Endodermal cell (in vitro differentiated cells): ENCODE results near the gene PHC2. TPM values are rescaled to one million over a fixed set of nuclear protein-coding genes. Genes with fewer than 3 reads are reported as not detected.

ENCODE experiments used
- DNase-seq: peaks from one replicate; pipeline ENCODE4 v3.0.0-alpha.2; 2017
- H3K27ac ChIP-seq: 2 replicates; pipeline ENCODE4 v1.5.1; 2013; ENCODE audit warnings: mild to moderate bottlenecking, low read depth, low read length, moderate library complexity
- H3K27me3 ChIP-seq: 2 replicates; pipeline ENCODE4 v1.6.1; 2013; ENCODE audit warnings: mild to moderate bottlenecking, low read length, moderate library complexity; ENCODE audit not compliant: insufficient read depth, control insufficient read depth, poor library complexity, severe bottlenecking
- H3K36me3 ChIP-seq: 2 replicates; pipeline ENCODE4 v1.7.0; 2013; ENCODE audit warnings: mild to moderate bottlenecking, low read length, moderate library complexity; ENCODE audit not compliant: control insufficient read depth, insufficient read depth
- H3K4me1 ChIP-seq: one replicate; pipeline ENCODE4 v1.7.0; 2013; ENCODE audit warnings: low read length; ENCODE audit not compliant: control insufficient read depth, insufficient read depth
- H3K4me3 ChIP-seq: 2 replicates; pipeline ENCODE4 v1.5.1; 2013; ENCODE audit warnings: mild to moderate bottlenecking, low read length, moderate library complexity
- H3K9ac ChIP-seq: 2 replicates; pipeline ENCODE4 v1.6.1; 2013; ENCODE audit warnings: mild to moderate bottlenecking, low read length, moderate library complexity; ENCODE audit not compliant: poor library complexity, severe bottlenecking; ENCODE audit errors: extremely low read depth
- H3K9me3 ChIP-seq: 2 replicates; pipeline ENCODE4 v1.6.1; 2013; ENCODE audit warnings: mild to moderate bottlenecking, low read length, moderate library complexity; ENCODE audit not compliant: control insufficient read depth
- H3K27ac Mint-ChIP-seq: 2 replicates; pipeline ENCODE4 v1.8.0; 2020; ENCODE audit warnings: mixed read lengths
- H3K27me3 Mint-ChIP-seq: 2 replicates; pipeline ENCODE4 v1.8.0; 2021; ENCODE audit warnings: mild to moderate bottlenecking, mixed read lengths; ENCODE audit not compliant: insufficient read depth
- H3K36me3 Mint-ChIP-seq: 2 replicates; pipeline ENCODE4 v1.8.0; 2020; ENCODE audit warnings: low read depth, mixed read lengths
- H3K4me1 Mint-ChIP-seq: 2 replicates; pipeline ENCODE4 v1.8.0; 2020; ENCODE audit warnings: mixed read lengths
- H3K4me3 Mint-ChIP-seq: 2 replicates; pipeline ENCODE4 v1.8.0; 2020; ENCODE audit warnings: mild to moderate bottlenecking, moderate library complexity, mixed read lengths
- H3K9me3 Mint-ChIP-seq: 2 replicates; pipeline ENCODE4 v1.8.0; 2020; ENCODE audit warnings: mild to moderate bottlenecking, mixed read lengths
- WGBS, 2 experiments: methylation state at CpG; one replicate each; pipeline versions ENCODE4 v1.1.5 to v1.1.7; 2013; ENCODE audit warnings: missing lambda C conversion rate in 2 of 2, mixed read lengths in 1 of 2; ENCODE audit not compliant: insufficient coverage in 1 of 2, insufficient read length in 1 of 2; 5-methylcytosine and 5-hydroxymethylcytosine counted together
- total RNA-seq, 2 donors: library from RNA; stranded (reverse); fragmentation: NEBNext Ultra II Directional in 1 of 2; extraction: Animal tissue kit (Norgen Biotek cat#: 25700) in 1 of 2; gene quantifications; 2 replicates in 1 of 2; 3 replicates in 1 of 2; pipeline ENCODE4 v1.2.1, GENCODE V29; 2021
- TF ChIP-seq, protein P1 (sequence below): fragments of 200-600 bp; sonication (generic); conservative IDR thresholded peaks from 2 replicates; pipeline ENCODE4 v1.5.0; 2021; ENCODE audit warnings: antibody characterized with exemption, mild to moderate bottlenecking

Gene PHC2
- total RNA-seq, 2 donors from 2014 or later: 32.1 to 43.9 TPM

DNA sequence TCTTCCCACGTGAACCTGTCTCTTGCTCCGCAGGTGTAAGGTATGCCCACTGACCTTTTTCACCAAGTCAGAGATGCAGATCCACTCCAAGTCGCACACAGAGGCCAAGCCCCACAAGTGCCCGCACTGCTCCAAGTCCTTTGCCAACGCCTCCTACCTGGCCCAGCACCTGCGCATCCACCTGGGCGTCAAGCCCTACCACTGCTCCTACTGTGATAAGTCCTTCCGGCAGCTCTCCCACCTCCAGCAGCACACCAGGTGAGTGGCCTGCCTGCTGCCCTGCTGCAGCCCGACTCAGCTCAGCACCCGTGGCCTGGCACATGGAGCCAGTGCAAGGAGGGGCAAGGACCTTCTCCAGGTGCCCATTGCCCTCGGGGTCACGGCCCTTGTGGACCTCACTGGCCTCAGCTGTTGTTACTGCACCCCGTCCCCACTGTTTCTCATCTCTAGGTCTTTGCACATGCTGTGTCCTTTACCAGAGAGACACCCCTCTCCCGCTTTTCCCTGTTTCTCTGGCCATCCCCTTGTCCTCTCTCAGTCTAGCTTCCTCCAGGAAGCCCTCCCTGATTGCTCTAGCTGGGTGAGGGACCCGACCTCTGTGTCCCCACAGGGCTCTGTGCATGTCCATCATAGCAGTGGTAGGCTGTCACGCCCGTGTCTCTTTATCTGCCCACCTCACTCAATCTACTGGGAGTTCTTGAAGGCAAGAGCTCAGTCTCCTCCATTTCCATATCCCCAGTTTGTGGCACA is 149.2 kb downstream of the PHC2 start:
- WGBS, 2 experiments: 95 to 97% methylated on average over 13 to 17 of the region's 17 CpGs
- H3K27ac Mint-ChIP-seq: no peak overlapping the region

DNA sequence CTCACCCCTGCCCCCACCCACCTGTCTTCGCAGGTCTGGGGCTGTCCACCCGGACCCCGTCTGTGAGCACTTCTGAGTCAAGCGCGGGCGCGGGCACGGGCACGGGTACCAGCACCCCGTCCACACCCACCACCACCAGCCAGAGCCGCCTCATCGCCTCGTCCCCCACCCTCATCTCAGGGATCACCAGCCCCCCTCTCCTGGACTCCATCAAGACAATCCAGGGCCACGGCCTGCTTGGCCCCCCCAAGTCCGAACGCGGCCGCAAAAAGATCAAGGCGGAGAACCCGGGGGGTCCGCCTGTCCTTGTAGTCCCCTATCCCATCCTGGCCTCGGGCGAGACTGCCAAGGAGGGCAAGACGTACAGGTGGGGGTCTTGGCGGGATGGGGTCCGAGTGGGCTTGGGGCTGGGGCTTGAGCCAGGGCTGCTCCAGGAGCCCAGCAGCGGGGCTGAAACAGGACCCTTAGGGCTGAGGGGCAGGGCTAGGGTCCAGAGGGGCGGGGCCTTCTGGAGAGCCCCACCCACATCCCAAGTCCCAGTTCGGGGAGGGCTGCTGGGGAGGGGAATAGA is 150.7 kb downstream of the PHC2 start:
- no peak for DNase-seq
- Histone ChIP-seq H3K4me1 (no peaks in the 10 kb centered on the region), H3K36me3 (peaks cover 68% of the 10 kb centered on the region), H3K9me3 (no peaks in the 10 kb centered on the region), H3K4me3 (no peak overlapping the region), H3K27ac (no peak overlapping the region), H3K27me3 (no peaks in the 10 kb centered on the region), H3K9ac (no peak overlapping the region)
- Mint-ChIP-seq H3K9me3 (no peaks in the 10 kb centered on the region), H3K27ac (no peak overlapping the region), H3K4me3 (no peak overlapping the region), H3K36me3 (peaks cover 57% of the 10 kb centered on the region), H3K27me3 (no peaks in the 10 kb centered on the region), H3K4me1 (no peaks in the 10 kb centered on the region)
- WGBS, 2 experiments: 95 to 100% methylated on average over 4 to 29 of the region's 29 CpGs
- TF ChIP-seq, protein P1, sequence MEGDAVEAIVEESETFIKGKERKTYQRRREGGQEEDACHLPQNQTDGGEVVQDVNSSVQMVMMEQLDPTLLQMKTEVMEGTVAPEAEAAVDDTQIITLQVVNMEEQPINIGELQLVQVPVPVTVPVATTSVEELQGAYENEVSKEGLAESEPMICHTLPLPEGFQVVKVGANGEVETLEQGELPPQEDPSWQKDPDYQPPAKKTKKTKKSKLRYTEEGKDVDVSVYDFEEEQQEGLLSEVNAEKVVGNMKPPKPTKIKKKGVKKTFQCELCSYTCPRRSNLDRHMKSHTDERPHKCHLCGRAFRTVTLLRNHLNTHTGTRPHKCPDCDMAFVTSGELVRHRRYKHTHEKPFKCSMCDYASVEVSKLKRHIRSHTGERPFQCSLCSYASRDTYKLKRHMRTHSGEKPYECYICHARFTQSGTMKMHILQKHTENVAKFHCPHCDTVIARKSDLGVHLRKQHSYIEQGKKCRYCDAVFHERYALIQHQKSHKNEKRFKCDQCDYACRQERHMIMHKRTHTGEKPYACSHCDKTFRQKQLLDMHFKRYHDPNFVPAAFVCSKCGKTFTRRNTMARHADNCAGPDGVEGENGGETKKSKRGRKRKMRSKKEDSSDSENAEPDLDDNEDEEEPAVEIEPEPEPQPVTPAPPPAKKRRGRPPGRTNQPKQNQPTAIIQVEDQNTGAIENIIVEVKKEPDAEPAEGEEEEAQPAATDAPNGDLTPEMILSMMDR: no peak

More for the DNA sequence above, 149.2 kb downstream of the PHC2 start:
- no peaks in the 10 kb centered on the region for H3K4me1 ChIP-seq
- H3K27me3 ChIP-seq: no peaks in the 10 kb centered on the region
- Mint-ChIP-seq H3K9me3 (no peaks in the 10 kb centered on the region), H3K4me1 (peaks cover 3% of the 10 kb centered on the region), H3K4me3 (no peak overlapping the region), H3K27me3 (no peaks in the 10 kb centered on the region), H3K36me3 (peaks cover 58% of the 10 kb centered on the region)
- peaks cover 69% of the 10 kb centered on the region for H3K36me3 ChIP-seq
- H3K4me3 ChIP-seq: no peak overlapping the region
- H3K27ac ChIP-seq: no peak overlapping the region
- TF ChIP-seq, protein P1: no peak
- no peak for DNase-seq
- H3K9me3 ChIP-seq: no peaks in the 10 kb centered on the region
- no peak overlapping the region for H3K9ac ChIP-seq

- TF ChIP-seq, protein P1: no peak
- H3K27ac ChIP-seq: no peak overlapping the region
- Mint-ChIP-seq H3K27ac (no peak overlapping the region), H3K4me3 (no peak overlapping the region), H3K4me1 (no peaks in the 10 kb centered on the region), H3K27me3 (no peaks in the 10 kb centered on the region), H3K36me3 (peaks cover 38% of the 10 kb centered on the region), H3K9me3 (no peaks in the 10 kb centered on the region)
- H3K4me3 ChIP-seq: no peak overlapping the region
- no peak overlapping the region for H3K9ac ChIP-seq
- no peak for DNase-seq
- H3K36me3 ChIP-seq: peaks cover 51% of the 10 kb centered on the region
- H3K9me3 ChIP-seq: no peaks in the 10 kb centered on the region
- H3K4me1 ChIP-seq: no peaks in the 10 kb centered on the region
- whole genome bisulfite sequencing, 2 experiments: 95 to 97% methylated on average over 9 to 10 of the region's 11 CpGs
- no peaks in the 10 kb centered on the region for H3K27me3 ChIP-seq
Measured at GRCh38 chr1:33277488-33278084, 153.3 kb downstream of the PHC2 start.
